ENCODE data around the gene HNMT.

Gene HNMT

DNA sequence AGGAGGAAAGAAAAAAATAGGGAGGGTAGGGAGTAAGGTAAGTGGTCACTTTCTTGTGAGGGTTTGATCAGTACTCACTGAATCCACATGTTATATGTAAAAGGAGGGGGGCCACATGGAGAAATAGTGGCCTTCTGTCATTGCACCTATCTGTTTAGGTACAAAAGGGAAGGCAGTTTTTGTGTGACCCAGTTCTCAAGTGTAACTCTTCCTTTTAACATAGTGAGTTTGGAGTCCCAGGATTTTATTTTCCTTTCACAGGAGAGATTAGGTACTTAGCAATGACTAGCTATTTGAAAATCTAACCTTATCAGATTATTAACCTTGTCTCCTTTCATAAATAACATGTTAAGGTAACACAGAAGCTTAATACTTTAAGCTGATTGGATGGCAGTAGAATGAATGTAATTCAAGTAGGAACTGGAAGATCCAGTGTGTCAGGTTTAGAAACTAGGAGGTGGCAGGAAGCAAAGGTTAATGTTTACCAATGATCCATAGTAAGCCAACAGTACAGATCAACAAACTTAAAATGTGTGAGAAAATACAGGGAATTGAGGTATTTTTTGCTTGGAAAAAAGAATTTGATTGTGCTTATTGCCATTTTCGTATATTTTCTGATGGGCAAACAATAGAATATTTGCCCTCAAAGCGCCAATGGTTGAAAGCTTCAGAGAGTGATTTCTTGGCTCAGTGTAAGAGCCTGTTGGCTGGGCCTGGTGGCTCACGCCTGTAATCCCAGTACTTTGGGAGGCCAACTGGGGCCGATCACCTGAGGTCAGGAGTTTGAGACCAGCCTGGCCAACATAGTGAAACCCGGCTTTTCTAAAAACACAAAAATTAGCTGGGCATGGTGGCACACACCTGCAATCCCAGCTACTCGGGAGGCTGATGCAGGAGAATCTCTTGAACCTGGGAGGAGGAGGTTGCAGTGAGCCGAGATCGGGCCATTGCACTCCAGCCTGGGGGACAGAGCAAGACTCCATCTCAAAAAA lies 11.3 kb downstream of the HNMT start:
- no peak overlapping the region for H2AFZ ChIP-seq (ENCODE audit: low read depth)
- no peak overlapping the region for H3K27ac ChIP-seq
- TF ChIP-seq, protein P1, sequence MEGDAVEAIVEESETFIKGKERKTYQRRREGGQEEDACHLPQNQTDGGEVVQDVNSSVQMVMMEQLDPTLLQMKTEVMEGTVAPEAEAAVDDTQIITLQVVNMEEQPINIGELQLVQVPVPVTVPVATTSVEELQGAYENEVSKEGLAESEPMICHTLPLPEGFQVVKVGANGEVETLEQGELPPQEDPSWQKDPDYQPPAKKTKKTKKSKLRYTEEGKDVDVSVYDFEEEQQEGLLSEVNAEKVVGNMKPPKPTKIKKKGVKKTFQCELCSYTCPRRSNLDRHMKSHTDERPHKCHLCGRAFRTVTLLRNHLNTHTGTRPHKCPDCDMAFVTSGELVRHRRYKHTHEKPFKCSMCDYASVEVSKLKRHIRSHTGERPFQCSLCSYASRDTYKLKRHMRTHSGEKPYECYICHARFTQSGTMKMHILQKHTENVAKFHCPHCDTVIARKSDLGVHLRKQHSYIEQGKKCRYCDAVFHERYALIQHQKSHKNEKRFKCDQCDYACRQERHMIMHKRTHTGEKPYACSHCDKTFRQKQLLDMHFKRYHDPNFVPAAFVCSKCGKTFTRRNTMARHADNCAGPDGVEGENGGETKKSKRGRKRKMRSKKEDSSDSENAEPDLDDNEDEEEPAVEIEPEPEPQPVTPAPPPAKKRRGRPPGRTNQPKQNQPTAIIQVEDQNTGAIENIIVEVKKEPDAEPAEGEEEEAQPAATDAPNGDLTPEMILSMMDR (conservative IDR thresholded peaks at IDR 0.05; ENCODE audit: low read depth, low read length), result no peak
- H3K36me3 ChIP-seq (ENCODE audit: insufficient read depth), result no peaks in the 10 kb centered on the region
- H3K4me3 ChIP-seq (IDR thresholded peaks at IDR 0.05; ENCODE audit: insufficient read depth, low read depth, low read length), result no peak overlapping the region
- H3K79me2 ChIP-seq (ENCODE audit: insufficient read depth, low read depth), result no peaks in the 10 kb centered on the region
- H3K27me3 ChIP-seq (ENCODE audit: insufficient read depth, low read depth), result no peaks in the 10 kb centered on the region
- no peak overlapping the region for H3K4me2 ChIP-seq
- H3K9ac ChIP-seq, result no peak overlapping the region
- H3K4me1 ChIP-seq (ENCODE audit: low read depth, poor library complexity, severe bottlenecking), result no peaks in the 10 kb centered on the region
- H4K20me1 ChIP-seq (ENCODE audit: insufficient read depth), result no peaks in the 10 kb centered on the region

DNA sequence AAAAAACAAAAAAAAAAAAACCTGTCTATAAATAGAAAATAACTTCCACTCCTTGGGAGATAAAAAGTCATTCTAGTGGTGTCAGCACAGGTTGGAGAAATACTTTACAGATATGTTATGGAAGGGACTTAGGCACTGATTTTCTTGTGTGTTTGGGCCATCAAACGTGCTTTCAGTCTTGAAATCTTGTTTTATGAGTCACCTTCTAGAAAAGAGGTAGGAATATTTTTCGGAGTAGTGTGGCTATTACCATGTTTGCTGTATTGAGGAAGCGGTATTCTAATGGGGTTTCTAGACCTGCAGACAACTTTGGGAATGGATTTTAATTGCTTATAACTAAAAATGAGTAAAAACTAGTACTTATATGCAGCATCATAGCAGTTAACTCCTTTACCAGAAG lies 12.0 kb downstream of the HNMT start:
- no peaks in the 10 kb centered on the region for H3K4me1 ChIP-seq (ENCODE audit: low read depth, poor library complexity, severe bottlenecking)
- TF ChIP-seq, protein P1 (conservative IDR thresholded peaks at IDR 0.05; ENCODE audit: low read depth, low read length), result no peak
- no peaks in the 10 kb centered on the region for H4K20me1 ChIP-seq (ENCODE audit: insufficient read depth)
- no peak overlapping the region for H2AFZ ChIP-seq (ENCODE audit: low read depth)
- no peak overlapping the region for H3K4me2 ChIP-seq
- no peaks in the 10 kb centered on the region for H3K36me3 ChIP-seq (ENCODE audit: insufficient read depth)
- H3K4me3 ChIP-seq (IDR thresholded peaks at IDR 0.05; ENCODE audit: insufficient read depth, low read depth, low read length), result no peak overlapping the region
- no peak overlapping the region for H3K9ac ChIP-seq
- no peaks in the 10 kb centered on the region for H3K79me2 ChIP-seq (ENCODE audit: insufficient read depth, low read depth)
- H3K27me3 ChIP-seq (ENCODE audit: insufficient read depth, low read depth), result no peaks in the 10 kb centered on the region
- H3K27ac ChIP-seq, result no peak overlapping the region

DNA sequence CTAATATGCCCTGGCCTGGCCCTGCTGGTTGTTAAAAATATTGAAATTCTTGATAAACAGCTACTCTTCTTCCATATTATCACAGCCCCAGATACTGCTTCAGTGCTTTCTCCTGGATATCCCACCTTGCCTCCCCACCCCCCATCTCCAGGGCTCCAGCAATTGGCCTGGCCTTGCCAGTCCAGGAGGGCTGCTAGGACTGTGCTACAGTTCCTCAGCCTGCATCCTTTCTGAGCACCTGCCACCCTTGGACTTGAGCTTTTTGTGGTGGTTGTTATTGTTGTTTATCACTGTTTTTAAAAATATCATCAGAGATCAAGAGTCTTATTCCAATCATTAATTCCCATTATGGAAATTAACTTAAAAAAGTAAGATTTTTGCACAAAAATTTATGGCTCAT lies 13.5 kb downstream of the HNMT start:
- Histone ChIP-seq H3K9ac (no peak overlapping the region), H4K20me1 (ENCODE audit: insufficient read depth) (no peaks in the 10 kb centered on the region), H3K27ac (no peak overlapping the region), H3K79me2 (ENCODE audit: insufficient read depth, low read depth) (no peaks in the 10 kb centered on the region), H3K4me1 (ENCODE audit: low read depth, poor library complexity, severe bottlenecking) (no peaks in the 10 kb centered on the region), H2AFZ (ENCODE audit: low read depth) (no peak overlapping the region), H3K27me3 (ENCODE audit: insufficient read depth, low read depth) (no peaks in the 10 kb centered on the region), H3K4me2 (no peak overlapping the region), H3K4me3 (IDR thresholded peaks at IDR 0.05; ENCODE audit: insufficient read depth, low read depth, low read length) (no peak overlapping the region), H3K36me3 (ENCODE audit: insufficient read depth) (no peaks in the 10 kb centered on the region)
- TF ChIP-seq, protein P1 (conservative IDR thresholded peaks at IDR 0.05; ENCODE audit: low read depth, low read length), result no peak

DNA sequence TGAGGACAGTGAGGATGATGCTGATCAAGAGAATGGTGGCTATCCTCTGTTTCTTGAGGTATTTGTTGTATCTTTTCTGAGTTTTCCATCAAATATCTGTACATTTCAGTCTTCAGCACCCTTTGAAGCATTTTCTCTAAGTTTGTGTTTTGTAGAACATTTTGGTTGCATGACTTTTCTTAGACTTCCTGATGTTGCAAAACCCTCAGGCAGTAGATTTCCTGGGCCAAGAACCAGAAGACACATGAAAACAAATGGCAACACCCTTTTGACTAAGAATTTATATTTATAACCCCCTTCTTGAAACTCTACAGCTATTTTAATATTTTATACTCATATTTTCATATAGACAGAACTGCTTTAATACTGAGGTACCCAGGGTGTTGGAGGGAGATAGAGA lies 16.2 kb downstream of the HNMT start:
- H3K4me3 ChIP-seq (IDR thresholded peaks at IDR 0.05; ENCODE audit: insufficient read depth, low read depth, low read length), result no peak overlapping the region
- H3K4me1 ChIP-seq (ENCODE audit: low read depth, poor library complexity, severe bottlenecking), result no peaks in the 10 kb centered on the region
- H4K20me1 ChIP-seq (ENCODE audit: insufficient read depth), result no peaks in the 10 kb centered on the region
- no peaks in the 10 kb centered on the region for H3K36me3 ChIP-seq (ENCODE audit: insufficient read depth)
- TF ChIP-seq, protein P1 (conservative IDR thresholded peaks at IDR 0.05; ENCODE audit: low read depth, low read length), result no peak
- no peak overlapping the region for H2AFZ ChIP-seq (ENCODE audit: low read depth)
- H3K27ac ChIP-seq, result no peak overlapping the region
- H3K79me2 ChIP-seq (ENCODE audit: insufficient read depth, low read depth), result no peaks in the 10 kb centered on the region
- H3K9ac ChIP-seq, result no peak overlapping the region
- H3K4me2 ChIP-seq, result no peak overlapping the region
- H3K27me3 ChIP-seq (ENCODE audit: insufficient read depth, low read depth), result no peaks in the 10 kb centered on the region

Measured in KMS-11 (cell line).